ENCODE measurements around the gene ZGPAT. TPM values are rescaled to one million over a fixed set of nuclear protein-coding genes. Genes with fewer than 3 reads are reported as not detected.
A peak's percentile ranks its signal among the peaks of the same experiment; 100 is the strongest.

ZGPAT gene
- total RNA-seq, 1 donor from 2014 or later, result 64.1 TPM

GRCh38 chr20:63742381-63743024, 34.7 kb downstream of the ZGPAT start:
- ATAC-seq (no peak), DNase-seq (ENCODE audit: low spot score) (no peak)

DNA sequence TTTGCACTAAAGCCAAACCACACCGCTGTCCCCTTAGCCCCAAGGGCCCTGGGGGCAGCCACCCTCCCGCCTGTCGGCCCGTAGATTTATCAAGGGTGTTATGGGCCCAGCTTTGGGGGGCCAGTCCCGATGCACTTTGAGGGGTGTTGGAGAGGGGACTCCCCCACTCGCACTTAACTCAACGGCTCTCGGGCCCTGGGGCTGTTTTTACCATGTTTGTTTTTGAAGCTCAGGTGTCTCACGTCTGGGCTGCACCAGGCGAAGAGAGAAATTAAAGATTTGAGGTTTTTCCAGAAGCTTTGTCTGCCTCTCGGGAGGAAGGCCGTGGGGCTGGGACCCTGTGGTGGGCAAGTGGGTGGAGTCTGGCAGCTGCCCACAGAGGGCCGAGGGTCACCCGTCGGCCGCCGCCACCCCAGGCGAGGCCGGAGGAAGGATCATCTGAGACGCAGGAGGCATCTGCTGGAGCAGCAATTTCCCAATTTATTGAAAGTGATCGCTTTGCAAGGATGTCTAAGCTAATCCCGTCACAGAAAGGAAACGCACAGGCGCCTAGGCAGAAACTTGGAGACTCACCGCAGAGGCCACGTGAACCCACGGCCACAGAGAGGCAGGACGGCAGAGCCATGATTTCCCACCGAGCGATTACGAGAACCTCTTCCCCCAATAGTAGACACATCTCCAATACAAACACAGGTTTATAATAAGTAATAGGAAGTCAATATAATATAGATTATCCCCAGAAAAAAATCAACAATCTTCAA, 35.6 kb downstream of the ZGPAT start:
- DNase-seq (ENCODE audit: low spot score) (no peak), ATAC-seq (no peak)

GRCh38 chr20:63744158-63744557, 36.3 kb downstream of the ZGPAT start:
- ATAC-seq (no peak), DNase-seq (ENCODE audit: low spot score) (no peak)

- ATAC-seq (no peak), DNase-seq (ENCODE audit: low spot score) (no peak)
Observed at GRCh38 chr20:63744574-63745423, 37.0 kb downstream of the ZGPAT start.

- no peak for DNase-seq (ENCODE audit: low spot score)
Observed at GRCh38 chr20:63745424-63745805, 37.6 kb downstream of the ZGPAT start.

GRCh38 chr20:63745961-63746731, 38.3 kb downstream of the ZGPAT start:
- DNase-seq (ENCODE audit: low spot score), result no peak
- peak; percentile 13 for ATAC-seq

More at GRCh38 chr20:63745424-63745805, 37.6 kb downstream of the ZGPAT start:
- ATAC-seq, result no peak

DNA sequence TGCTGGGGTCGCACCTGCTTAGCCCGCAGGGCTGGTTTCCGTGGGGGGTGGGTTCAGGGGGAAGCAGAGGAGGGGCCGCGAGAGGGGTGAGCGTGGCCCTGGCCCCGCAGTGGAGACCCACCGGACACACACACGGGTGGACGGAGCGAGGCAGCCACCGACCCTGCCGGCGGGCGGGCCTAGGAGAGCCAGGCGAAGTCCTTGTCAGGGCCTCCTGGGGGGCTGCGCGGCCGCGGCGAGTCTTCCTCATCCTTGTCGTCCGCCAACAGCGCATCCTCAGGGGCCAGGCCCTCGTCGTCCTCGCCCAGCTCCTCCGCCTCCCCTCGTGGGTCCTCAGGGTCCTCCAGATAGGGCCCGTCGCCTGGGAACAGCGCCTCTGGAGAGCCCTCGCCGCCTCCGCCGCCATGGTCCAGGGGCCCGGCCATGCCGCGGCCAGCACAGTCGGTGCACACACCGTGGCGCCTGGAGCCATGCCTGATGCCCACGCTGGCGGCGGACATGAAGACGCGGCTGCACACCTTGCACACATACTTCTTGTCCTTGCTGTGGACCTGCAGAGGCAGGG, 39.0 kb downstream of the ZGPAT start:
- no peak for ATAC-seq
- no peak for DNase-seq (ENCODE audit: low spot score)

DNA sequence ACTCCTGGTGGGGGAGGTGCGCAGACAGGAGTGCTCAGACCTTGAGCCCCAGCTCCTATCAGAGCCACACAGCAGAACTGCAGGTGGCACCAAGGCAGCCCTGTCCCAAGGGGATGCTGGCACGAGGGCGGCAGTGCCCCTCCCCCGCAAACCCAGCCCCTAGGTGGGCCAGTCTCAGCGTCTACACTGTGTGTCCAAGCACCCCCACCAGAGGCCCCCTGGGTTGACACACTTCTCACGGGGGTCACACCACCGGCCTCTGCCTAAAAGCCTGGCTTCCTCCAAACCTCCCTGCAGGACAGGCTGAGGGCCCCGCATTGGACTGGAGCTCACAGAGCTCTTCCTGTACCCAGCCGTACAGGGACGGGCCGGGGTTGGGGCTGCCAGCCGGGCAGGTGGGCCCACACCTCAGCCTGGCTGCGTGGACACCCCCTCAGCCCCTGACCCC, 39.8 kb downstream of the ZGPAT start:
- ATAC-seq (no peak), DNase-seq (ENCODE audit: low spot score) (no peak)

GRCh38 chr20:63748070-63748933, 40.5 kb downstream of the ZGPAT start:
- ATAC-seq (no peak), DNase-seq (ENCODE audit: low spot score) (no peak)

- no peak for DNase-seq (ENCODE audit: low spot score)
- no peak for ATAC-seq
Observed at GRCh38 chr20:63748934-63749270, 41.1 kb downstream of the ZGPAT start.

DNA sequence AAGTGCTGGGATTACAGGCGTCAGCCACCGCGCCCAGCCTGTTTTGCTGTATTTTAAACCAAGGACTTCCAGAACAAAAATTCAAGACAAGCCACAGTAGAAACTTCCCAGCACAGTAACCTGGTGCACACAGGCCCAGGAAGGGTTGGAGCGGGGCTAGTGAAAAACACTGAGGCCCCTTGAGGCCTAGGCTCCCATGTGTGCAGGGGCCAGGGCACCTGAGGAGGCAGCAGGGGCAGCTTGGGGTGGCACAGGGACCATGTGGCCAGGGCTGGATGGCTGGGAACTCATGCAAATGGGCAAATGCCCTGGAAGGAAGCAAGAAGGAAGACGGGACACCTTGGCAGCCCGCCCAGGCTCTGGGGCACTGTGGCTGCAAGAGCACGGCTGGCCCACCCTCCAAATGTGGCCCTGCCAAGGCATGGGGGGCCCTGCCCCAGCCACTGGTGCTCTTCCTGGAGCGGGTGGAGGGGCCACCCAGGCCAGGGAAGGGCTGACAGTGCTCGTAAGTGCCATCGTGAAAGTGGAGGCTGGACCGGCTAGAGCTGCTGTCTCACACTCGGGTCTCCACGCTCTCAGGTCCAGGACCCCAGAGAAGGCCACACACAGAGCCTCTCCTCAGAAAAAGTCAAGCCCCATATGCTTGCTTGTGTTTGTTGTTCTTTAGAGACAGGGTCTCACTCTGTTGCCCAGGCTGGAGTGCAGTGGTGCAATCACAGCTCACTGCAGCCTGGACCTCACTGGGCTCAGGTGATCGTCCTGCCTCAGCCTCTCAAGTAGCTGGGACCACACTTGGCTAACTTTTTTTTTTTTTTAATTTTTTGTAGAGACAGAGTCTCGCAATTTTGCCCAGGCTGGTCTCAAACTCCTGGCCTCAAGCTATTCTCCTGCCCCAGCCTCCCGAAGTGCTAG, 42.0 kb downstream of the ZGPAT start:
- DNase-seq (ENCODE audit: low spot score) (no peak), ATAC-seq (no peak)

GRCh38 chr20:63750807-63751470, 43.1 kb downstream of the ZGPAT start:
- DNase-seq (ENCODE audit: low spot score), result no peak

DNA sequence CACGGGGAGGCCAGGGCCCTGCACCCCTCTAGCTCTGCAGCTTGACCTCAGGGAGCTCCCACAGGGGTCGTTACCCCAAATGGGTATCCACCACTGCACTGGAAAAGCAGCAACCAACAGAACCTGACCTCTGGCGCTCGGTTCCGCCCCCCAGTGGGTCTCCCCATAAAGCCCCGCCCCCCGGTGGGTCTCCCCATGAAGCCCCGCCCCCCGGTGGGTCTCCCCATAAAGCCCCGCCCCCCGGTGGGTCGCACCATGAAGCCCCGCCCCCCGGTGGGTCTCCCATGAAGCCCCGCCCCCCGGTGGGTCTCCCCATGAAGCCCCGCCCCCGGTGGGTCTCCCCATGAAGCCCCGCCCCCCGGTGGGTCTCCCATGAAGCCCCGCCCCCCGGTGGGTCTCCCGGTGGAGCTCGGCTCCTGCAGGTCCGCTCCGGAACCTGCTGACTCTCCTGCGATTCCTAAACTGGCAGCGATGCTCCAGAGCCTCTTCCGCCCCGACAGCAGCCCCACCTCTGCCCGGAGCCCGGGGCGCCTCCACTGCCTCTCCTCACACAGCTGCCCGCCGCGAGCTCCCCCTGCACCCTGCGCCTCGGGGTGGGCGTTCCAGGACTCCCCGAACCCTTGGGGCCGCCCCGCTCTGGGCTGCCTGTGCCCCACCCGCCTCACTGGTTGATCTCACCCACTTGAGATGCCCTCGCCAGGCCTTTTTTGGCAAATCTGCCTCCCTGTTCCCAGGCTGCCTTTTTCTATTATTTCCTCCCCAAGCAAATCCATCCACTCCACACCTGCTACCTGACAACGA, 43.8 kb downstream of the ZGPAT start:
- no peak for ATAC-seq
- no peak for DNase-seq (ENCODE audit: low spot score)

More at GRCh38 chr20:63750807-63751470, 43.1 kb downstream of the ZGPAT start:
- ATAC-seq, result no peak

DNA sequence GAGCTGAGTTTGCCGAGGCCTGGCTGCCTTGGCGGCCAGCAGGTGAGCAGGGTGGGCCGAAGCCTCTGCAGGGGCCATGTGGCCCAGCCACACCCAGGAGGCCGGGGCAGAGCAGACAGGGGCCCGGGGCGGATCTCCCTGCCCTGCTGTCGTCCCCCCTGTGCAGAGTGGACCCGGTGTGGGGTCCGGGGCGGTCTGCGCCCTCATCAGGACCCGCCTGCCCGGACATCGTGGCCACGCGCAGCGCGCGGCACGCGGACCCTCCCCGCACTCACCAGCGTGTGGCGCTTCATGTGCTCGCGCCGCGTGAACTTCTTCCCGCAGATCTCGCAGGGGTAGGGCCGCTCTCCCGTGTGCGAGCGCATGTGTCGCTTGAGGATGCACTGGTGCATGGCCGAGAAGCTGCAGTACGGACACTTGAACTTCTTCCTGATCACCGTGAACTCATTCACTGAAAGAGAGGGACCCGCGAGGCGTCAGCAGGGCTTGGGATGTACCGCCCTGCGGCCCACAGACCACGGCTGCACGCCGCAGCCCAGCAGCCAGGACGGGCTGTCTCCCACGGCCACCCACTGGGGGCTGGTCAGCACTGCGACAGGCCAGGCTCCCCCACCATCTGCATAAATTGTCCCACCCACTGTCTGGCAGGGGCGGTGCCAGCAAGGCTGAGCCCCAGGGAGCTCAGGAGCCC, 44.7 kb downstream of the ZGPAT start:
- ATAC-seq (no peak), DNase-seq (ENCODE audit: low spot score) (no peak)

DNA sequence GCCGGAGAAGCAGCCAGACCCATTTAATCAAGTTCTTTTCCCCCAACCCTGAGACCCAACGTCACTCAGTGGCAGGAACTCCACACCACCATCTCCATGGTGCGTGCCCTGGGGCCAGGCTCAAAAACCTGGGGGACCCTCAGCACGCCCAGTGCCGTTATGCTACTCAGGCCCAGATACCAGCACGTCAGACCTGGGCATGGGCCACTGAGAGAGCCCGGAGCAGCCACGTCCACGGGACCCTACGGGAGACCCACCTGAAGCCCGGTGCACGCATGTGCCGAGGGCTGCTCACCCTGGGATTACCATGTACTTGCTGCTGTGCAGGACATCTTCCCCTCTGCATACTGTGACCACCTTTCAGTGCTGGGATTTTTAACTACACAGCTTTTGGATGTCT, 45.5 kb downstream of the ZGPAT start:
- DNase-seq (ENCODE audit: low spot score) (no peak), ATAC-seq (no peak)

DNA sequence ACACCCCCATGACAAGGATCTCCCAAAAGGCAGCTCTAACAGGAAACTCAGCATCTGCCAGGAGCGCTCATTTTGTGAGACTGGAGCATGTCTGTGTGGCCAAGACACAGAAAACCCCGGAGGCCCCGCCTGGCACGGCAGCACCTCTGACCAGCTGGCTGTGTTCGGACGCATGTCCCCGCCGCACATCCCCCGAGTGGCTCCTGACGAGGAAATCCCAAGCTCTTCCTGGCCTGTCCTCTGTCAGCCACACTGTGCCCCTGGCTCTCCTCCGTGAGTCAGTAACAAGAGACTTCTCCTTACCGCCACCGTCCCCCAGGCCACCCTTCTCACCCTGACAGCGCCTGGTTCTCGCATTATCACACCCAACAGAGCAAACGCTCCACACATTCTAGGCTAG, 46.2 kb downstream of the ZGPAT start:
- DNase-seq (ENCODE audit: low spot score) (no peak), ATAC-seq (no peak)
